Thoracic aorta (tissue), 2 donors: ENCODE measurements around the gene LACTB. TPM values are rescaled to one million over a fixed set of nuclear protein-coding genes. Genes with fewer than 3 reads are reported as not detected.

Experiments
- ATAC-seq: fragments of 150-250 bp; one replicate; pipeline ENCODE4 v1.8.0; 2017; ENCODE audit warnings: low read depth; ENCODE audit not compliant: insufficient number of reproducible peaks, low FRiP score
- DNase-seq: peaks from one replicate; pipeline ENCODE4 v3.0.0-alpha.2; 2020; ENCODE audit warnings: low spot score
- H3K27ac ChIP-seq, 2 donors: fragments of 200-600 bp; sonication (generic); 1 replicate in 1 of 2; 2 replicates in 1 of 2; pipeline ENCODE4 v1.5.1; 2016; ENCODE audit warnings: mild to moderate bottlenecking in 2 of 2, moderate library complexity in 2 of 2
- H3K27me3 ChIP-seq: fragments of 200-600 bp; sonication (generic); replicated peaks from 2 replicates; pipeline ENCODE4 v1.6.0; 2016; ENCODE audit warnings: mild to moderate bottlenecking; ENCODE audit not compliant: insufficient read depth
- H3K36me3 ChIP-seq: fragments of 200-600 bp; sonication (generic); one replicate; pipeline ENCODE4 v1.5.1; 2016
- H3K4me1 ChIP-seq, 2 donors: fragments of 200-600 bp; sonication (generic); 1 replicate in 1 of 2; 2 replicates in 1 of 2; pipeline versions ENCODE4 v1.5.1 to v1.6.0; 2016; ENCODE audit warnings: low read depth in 2 of 2, mild to moderate bottlenecking in 1 of 2; ENCODE audit not compliant: control insufficient read depth in 1 of 2
- H3K4me3 ChIP-seq: fragments of 200-600 bp; sonication (generic); 2 replicates; pipeline ENCODE4 v1.5.1; 2016; ENCODE audit warnings: mild to moderate bottlenecking
- H3K9me3 ChIP-seq: fragments of 200-600 bp; sonication (generic); 2 replicates; pipeline ENCODE4 v1.5.1; 2016
- CTCF ChIP-seq: fragments of 200-600 bp; sonication (generic); IDR thresholded peaks from one replicate; pipeline ENCODE4 v1.5.1; 2019; ENCODE audit warnings: antibody characterized with exemption
- total RNA-seq, 2 donors: library from RNA; depleted of rRNA; stranded (reverse); fragments of >200 nt; gene quantifications; one replicate each; pipeline versions ENCODE4 v1.1.0 to v1.2.3, GENCODE V29; 2016

LACTB gene
- total RNA-seq, 2 donors from 2014 or later, result 11.6 to 22.4 TPM

GRCh38 chr15:63109498-63109897 is 12.2 kb upstream of the LACTB start:
- no peak for TF ChIP-seq CTCF
- Histone ChIP-seq H3K27me3 (no peaks in the 10 kb centered on the region), H3K9me3 (no peaks in the 10 kb centered on the region), H3K36me3 (no peaks in the 10 kb centered on the region), H3K27ac (no peak overlapping the region), H3K4me1 (peaks cover 10 to 27% of the 10 kb centered on the region in 2 donors), H3K4me3 (no peak overlapping the region)
- ATAC-seq (no peak), DNase-seq (no peak)

- DNase-seq (no peak), ATAC-seq (no peak)
- Histone ChIP-seq H3K4me1 (peaks cover 10 to 27% of the 10 kb centered on the region in 2 donors), H3K27me3 (no peaks in the 10 kb centered on the region), H3K4me3 (no peak overlapping the region), H3K36me3 (no peaks in the 10 kb centered on the region), H3K27ac (no peak overlapping the region), H3K9me3 (no peaks in the 10 kb centered on the region)
- TF ChIP-seq CTCF, result no peak
These were observed 11.7 kb upstream of the LACTB start for GRCh38 chr15:63109920-63110319.

GRCh38 chr15:63110428-63111026 is 11.1 kb upstream of the LACTB start:
- Histone ChIP-seq H3K4me3 (no peak overlapping the region), H3K27me3 (no peaks in the 10 kb centered on the region), H3K4me1 (peaks cover 10 to 27% of the 10 kb centered on the region in 2 donors), H3K36me3 (no peaks in the 10 kb centered on the region), H3K27ac (no peak overlapping the region), H3K9me3 (no peaks in the 10 kb centered on the region)
- ATAC-seq (no peak), DNase-seq (no peak)
- TF ChIP-seq CTCF, result no peak

GRCh38 chr15:63111481-63111880 is 10.2 kb upstream of the LACTB start:
- H3K9me3 ChIP-seq, result no peaks in the 10 kb centered on the region
- ATAC-seq (no peak), DNase-seq (no peak)
- no peak overlapping the region for H3K4me3 ChIP-seq
- H3K27ac ChIP-seq, result no peak overlapping the region
- no peaks in the 10 kb centered on the region for H3K36me3 ChIP-seq
- TF ChIP-seq CTCF, result no peak
- peaks cover 10 to 27% of the 10 kb centered on the region in 2 donors for H3K4me1 ChIP-seq
- no peaks in the 10 kb centered on the region for H3K27me3 ChIP-seq

GRCh38 chr15:63112871-63113270 is 8.8 kb upstream of the LACTB start:
- no peak for TF ChIP-seq CTCF
- H3K27ac ChIP-seq, result no peak overlapping the region
- peak; percentile 40 for ATAC-seq

More at GRCh38 chr15:63112871-63113270, 8.8 kb upstream of the LACTB start:
- H3K9me3 ChIP-seq, result no peaks in the 10 kb centered on the region
- H3K27me3 ChIP-seq, result no peaks in the 10 kb centered on the region
- peaks cover 5 to 20% of the 10 kb centered on the region in 2 donors for H3K4me1 ChIP-seq
- H3K4me3 ChIP-seq, result no peak overlapping the region
- H3K36me3 ChIP-seq, result no peaks in the 10 kb centered on the region
- no peak for DNase-seq
